GM23338 (cell line): ENCODE data around the gene LANCL3.

ENCODE experiments used
- CREB1 ChIP-seq: fragments of 250-450 bp; sonication (Bioruptor Pico); IDR thresholded peaks from 2 replicates; pipeline ENCODE4 v1.5.0; 2020; ENCODE audit warnings: low read depth, mild to moderate bottlenecking, moderate library complexity
- CTCF ChIP-seq, 2 experiments: fragments of 200-600 bp in 1 of 2; sonication (generic) in 1 of 2; conservative IDR thresholded peaks; 2 replicates each; pipeline versions ENCODE4 v1.5.1 to v1.6.1; 2016 to 2017; ENCODE audit warnings: antibody characterized with exemption in 2 of 2, low read depth in 2 of 2, mild to moderate bottlenecking in 2 of 2, moderate library complexity in 1 of 2
- ETS1 ChIP-seq: IDR thresholded peaks from 2 replicates; pipeline ENCODE4 v1.6.1; 2016; ENCODE audit warnings: antibody characterized with exemption
- EZH2 ChIP-seq: fragments of 200-600 bp; sonication (generic); IDR thresholded peaks from one replicate; pipeline ENCODE4 v1.8.0; 2017; ENCODE audit warnings: antibody characterized with exemption, mild to moderate bottlenecking, low read depth; ENCODE audit not compliant: unreplicated experiment
- EZH2phosphoT487 ChIP-seq: fragments of 200-600 bp; sonication (generic); IDR thresholded peaks from one replicate; pipeline ENCODE4 v1.8.1; 2018; ENCODE audit warnings: antibody characterized with exemption; ENCODE audit not compliant: unreplicated experiment
- JUNB ChIP-seq: IDR thresholded peaks from one replicate; pipeline ENCODE4 v1.6.1; 2016; ENCODE audit warnings: antibody characterized with exemption; ENCODE audit not compliant: unreplicated experiment
- NANOG ChIP-seq: IDR thresholded peaks from 2 replicates; pipeline ENCODE4 v1.6.1; 2016; ENCODE audit warnings: antibody characterized with exemption, borderline replicate concordance
- POLR2AphosphoS5 ChIP-seq: IDR thresholded peaks from 2 replicates; pipeline ENCODE4 v1.6.1; 2016; ENCODE audit warnings: antibody characterized with exemption, low read depth
- REST ChIP-seq: IDR thresholded peaks from one replicate; pipeline ENCODE4 v1.6.1; 2018; ENCODE audit warnings: antibody characterized with exemption; ENCODE audit not compliant: unreplicated experiment
- STAT1 ChIP-seq: IDR thresholded peaks from one replicate; pipeline ENCODE4 v1.6.1; 2016; ENCODE audit warnings: antibody characterized with exemption; ENCODE audit not compliant: unreplicated experiment
- ZNF114 ChIP-seq: fragments of 250-450 bp; sonication (Bioruptor Pico); IDR thresholded peaks from 2 replicates; pipeline ENCODE4 v1.5.0; 2020; ENCODE audit warnings: mild to moderate bottlenecking, moderate library complexity

- no peak for TF ChIP-seq CTCF (conservative IDR thresholded peaks at IDR 0.05; ENCODE audit: low read depth in 2 of 2)
- TF ChIP-seq POLR2AphosphoS5, result no peak
- TF ChIP-seq ETS1, result no peak
- TF ChIP-seq STAT1, result no peak
- TF ChIP-seq EZH2, result no peak
- no peak for TF ChIP-seq REST
- no peak for TF ChIP-seq CREB1 (CRISPR knock-in tag)
- no peak for TF ChIP-seq ZNF114 (CRISPR knock-in tag)
- TF ChIP-seq JUNB, result no peak
- no peak for TF ChIP-seq EZH2phosphoT487
- TF ChIP-seq NANOG, result no peak
Observed at GRCh38 chrX:37690119-37690518, 118.7 kb downstream of the LANCL3 start.
